Body of pancreas (tissue), 4 donors: ENCODE data around the gene EAF2.

ENCODE experiments used
- CTCF ChIP-seq, 7 experiments: fragments of 450-650 bp in 4 of 7; fragments of 200-600 bp in 3 of 7; sonication (generic) in 3 of 7; IDR thresholded peaks; one replicate each; pipeline ENCODE4 v1.5.1; 2016 to 2019; ENCODE audit warnings: antibody characterized with exemption in 7 of 7
- POLR2A ChIP-seq, 3 donors: fragments of 450-650 bp; IDR thresholded peaks; one replicate each; pipeline ENCODE4 v1.6.1; 2016; ENCODE audit warnings: antibody characterized with exemption in 3 of 3, mild to moderate bottlenecking in 2 of 3

GRCh38 chr3:121895736-121896135, 60.7 kb downstream of the EAF2 start:
- TF ChIP-seq CTCF (IDR thresholded peaks at IDR 0.05) (no peak), POLR2A (IDR thresholded peaks at IDR 0.05) (no peak)
